H9 (cell line): ENCODE measurements around the gene ROR1. TPM values are rescaled to one million over a fixed set of nuclear protein-coding genes. Genes with fewer than 3 reads are reported as not detected.

Experiments used
- DNase-seq: peaks from one replicate; pipeline ENCODE4 v3.0.0-alpha.2; 2017
- H2AFZ ChIP-seq: one replicate; pipeline ENCODE4 v1.6.1; 2013; ENCODE audit warnings: mild to moderate bottlenecking, low read length, control low read depth, moderate library complexity
- H2AK5ac ChIP-seq: 2 replicates; pipeline ENCODE4 v1.6.1; 2013; ENCODE audit warnings: low read length, control low read depth, mixed read lengths; ENCODE audit not compliant: insufficient read length
- H2BK120ac ChIP-seq: one replicate; pipeline ENCODE4 v1.6.1; 2013; ENCODE audit warnings: low read depth, mild to moderate bottlenecking, low read length, control low read depth, inconsistent platforms; ENCODE audit not compliant: poor library complexity, severe bottlenecking
- H2BK12ac ChIP-seq: 2 replicates; pipeline ENCODE4 v1.6.1; 2013; ENCODE audit warnings: low read length, control low read depth, mixed read lengths, low read depth; ENCODE audit not compliant: insufficient read length
- H2BK15ac ChIP-seq: 2 replicates; pipeline ENCODE4 v1.6.1; 2013; ENCODE audit warnings: low read depth, low read length, control low read depth
- H2BK20ac ChIP-seq: one replicate; pipeline ENCODE4 v1.6.1; 2013; ENCODE audit warnings: low read depth, mild to moderate bottlenecking, low read length, control low read depth, inconsistent platforms; ENCODE audit not compliant: poor library complexity, severe bottlenecking
- H2BK5ac ChIP-seq: 2 replicates; pipeline ENCODE4 v1.6.1; 2013; ENCODE audit warnings: low read length, control low read depth, mixed read lengths; ENCODE audit not compliant: insufficient read length
- H3K14ac ChIP-seq: 2 replicates; pipeline ENCODE4 v1.6.1; 2013; ENCODE audit warnings: low read length, control low read depth; ENCODE audit not compliant: insufficient read depth
- H3K18ac ChIP-seq: 2 replicates; pipeline ENCODE4 v1.6.1; 2013; ENCODE audit warnings: low read depth, mild to moderate bottlenecking, mixed read lengths, low read length, control low read depth; ENCODE audit not compliant: insufficient read length
- H3K23ac ChIP-seq: 2 replicates; pipeline ENCODE4 v1.6.1; 2013; ENCODE audit warnings: low read length, control low read depth, mixed read lengths, low read depth; ENCODE audit not compliant: insufficient read length
- H3K23me2 ChIP-seq: 2 replicates; pipeline ENCODE4 v1.6.1; 2013; ENCODE audit warnings: low read depth, mild to moderate bottlenecking, mixed read lengths, low read length, control low read depth; ENCODE audit not compliant: insufficient read length, poor library complexity, severe bottlenecking
- H3K27ac ChIP-seq: 2 replicates; pipeline ENCODE4 v1.5.1; 2013; ENCODE audit warnings: low read length, control low read depth, mixed read lengths, low read depth; ENCODE audit not compliant: insufficient read length
- H3K27me3 ChIP-seq: 2 replicates; pipeline ENCODE4 v1.6.1; 2013; ENCODE audit warnings: low read length, control low read depth, inconsistent platforms; ENCODE audit not compliant: insufficient read depth
- H3K4ac ChIP-seq: 2 replicates; pipeline ENCODE4 v1.6.1; 2013; ENCODE audit warnings: low read depth, mild to moderate bottlenecking, control low read depth, inconsistent platforms, low read length, moderate library complexity
- H3K4me1 ChIP-seq: 2 replicates; pipeline ENCODE4 v1.6.1; 2013; ENCODE audit warnings: low read length, control low read depth, inconsistent platforms; ENCODE audit not compliant: insufficient read depth
- H3K4me2 ChIP-seq: 2 replicates; pipeline ENCODE4 v1.6.1; 2013; ENCODE audit warnings: low read length, control low read depth, mixed read lengths; ENCODE audit not compliant: insufficient read length, insufficient read depth
- H3K56ac ChIP-seq: 2 replicates; pipeline ENCODE4 v1.6.1; 2013; ENCODE audit warnings: low read depth, mild to moderate bottlenecking, mixed read lengths, low read length, control low read depth; ENCODE audit not compliant: insufficient read length
- H3K79me1 ChIP-seq: 2 replicates; pipeline ENCODE4 v1.6.1; 2013; ENCODE audit warnings: low read depth, mild to moderate bottlenecking, moderate library complexity, low read length, control low read depth, inconsistent platforms; ENCODE audit not compliant: insufficient read depth, poor library complexity, severe bottlenecking
- H3K79me2 ChIP-seq: 2 replicates; pipeline ENCODE4 v1.6.1; 2013; ENCODE audit warnings: low read length, control low read depth, inconsistent platforms; ENCODE audit not compliant: insufficient read depth
- H3K9ac ChIP-seq: 2 replicates; pipeline ENCODE4 v1.6.1; 2013; ENCODE audit warnings: low read length, control low read depth, mixed read lengths; ENCODE audit not compliant: insufficient read length; ENCODE audit errors: extremely low read depth
- H3K9me3 ChIP-seq: one replicate; pipeline ENCODE4 v1.6.1; 2013; ENCODE audit warnings: low read depth, low read length, inconsistent platforms; ENCODE audit not compliant: control insufficient read depth
- H3T11ph ChIP-seq: one replicate; pipeline ENCODE4 v1.6.1; 2013; ENCODE audit warnings: mild to moderate bottlenecking, low read length, control low read depth, inconsistent platforms
- H4K20me1 ChIP-seq: one replicate; pipeline ENCODE4 v1.6.1; 2013; ENCODE audit not compliant: control insufficient read depth, insufficient read length, insufficient read depth
- H4K5ac ChIP-seq: 2 replicates; pipeline ENCODE4 v1.6.1; 2013; ENCODE audit warnings: low read depth, mild to moderate bottlenecking, mixed read lengths, low read length, control low read depth; ENCODE audit not compliant: insufficient read length
- H4K8ac ChIP-seq: replicated peaks from 2 replicates; pipeline ENCODE4 v1.6.1; 2013; ENCODE audit warnings: low read length, control low read depth, mixed read lengths, low read depth; ENCODE audit not compliant: insufficient read length
- H4K91ac ChIP-seq: 2 replicates; pipeline ENCODE4 v1.6.1; 2013; ENCODE audit warnings: low read depth, mild to moderate bottlenecking, moderate library complexity, mixed read lengths, low read length, control low read depth; ENCODE audit not compliant: insufficient read length
- H3K27ac Mint-ChIP-seq, 3 experiments: 2 replicates in 2 of 3; 3 replicates in 1 of 3; pipeline ENCODE4 v1.8.0; 2020 to 2021; ENCODE audit warnings: mixed read lengths in 3 of 3, mild to moderate bottlenecking in 1 of 3, moderate library complexity in 1 of 3
- H3K27me3 Mint-ChIP-seq: 2 replicates; pipeline ENCODE4 v1.8.0; 2021; ENCODE audit warnings: low read depth, mild to moderate bottlenecking, moderate library complexity, mixed read lengths
- H3K36me3 Mint-ChIP-seq, 3 experiments: 2 replicates in 2 of 3; 3 replicates in 1 of 3; pipeline ENCODE4 v1.8.0; 2020 to 2021; ENCODE audit warnings: low read depth in 3 of 3, mixed read lengths in 3 of 3; ENCODE audit not compliant: insufficient read depth in 1 of 3
- H3K4me1 Mint-ChIP-seq, 2 experiments: 2 replicates each; pipeline ENCODE4 v1.8.0; 2020; ENCODE audit warnings: mixed read lengths in 2 of 2
- H3K4me3 Mint-ChIP-seq, 2 experiments: 2 replicates in 1 of 2; 3 replicates in 1 of 2; pipeline ENCODE4 v1.8.0; 2020 to 2021; ENCODE audit warnings: mild to moderate bottlenecking in 2 of 2, mixed read lengths in 2 of 2, moderate library complexity in 1 of 2
- H3K9me3 Mint-ChIP-seq, 2 experiments: 2 replicates in 1 of 2; 3 replicates in 1 of 2; pipeline ENCODE4 v1.8.0; 2020; ENCODE audit warnings: mild to moderate bottlenecking in 2 of 2, mixed read lengths in 2 of 2, moderate library complexity in 1 of 2
- CTCF ChIP-seq: fragments of 200-600 bp; sonication (generic); conservative IDR thresholded peaks from 3 replicates; pipeline ENCODE4 v1.8.0; 2021; ENCODE audit warnings: antibody characterized with exemption, mild to moderate bottlenecking
- WGBS: extraction: QIAGEN DNeasy Blood & Tissue Kit; methylation state at CpG from one replicate; pipeline ENCODE4 v1.1.7; 2013; ENCODE audit warnings: missing lambda C conversion rate, low lambda C conversion rate, mixed read lengths; ENCODE audit not compliant: insufficient read length; ENCODE audit errors: extremely low coverage; 5-methylcytosine and 5-hydroxymethylcytosine counted together
- total RNA-seq: library from RNA; stranded (reverse); gene quantifications from 2 replicates; pipeline ENCODE4 v1.2.1, GENCODE V29; 2021

The ROR1 gene
- total RNA-seq, 1 experiment from 2014 or later: 75.9 TPM

DNA sequence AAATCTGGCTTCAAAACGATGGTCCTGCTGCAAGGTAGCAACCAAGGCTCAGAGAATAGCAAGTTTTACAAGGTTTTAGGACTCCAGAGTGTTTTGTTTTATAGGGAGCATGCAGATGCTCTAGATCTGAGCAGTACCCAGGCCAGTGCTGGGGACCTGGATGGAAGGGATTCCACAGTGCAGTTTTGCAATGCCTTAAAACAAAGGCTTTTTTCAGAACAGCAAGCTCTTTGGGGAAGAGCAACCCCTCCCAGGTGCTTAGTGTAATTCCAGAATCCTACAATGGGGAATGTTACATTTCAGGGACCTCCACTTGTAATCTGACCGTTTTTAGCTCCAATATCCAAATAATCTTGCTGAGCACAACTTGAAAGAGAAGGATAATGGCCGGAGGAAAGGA lies 6.7 kb downstream of the ROR1 start:
- peak overlapping the region; percentile 14 to 45; a peak in 4 of 5 replicates for H3K4me3 Mint-ChIP-seq
- peak overlapping the region; percentile 30 for H3K4me2 ChIP-seq
- no peak overlapping the region for H3K56ac ChIP-seq

More for the DNA sequence above, 6.7 kb downstream of the ROR1 start:
- Histone ChIP-seq H2AK5ac (no peak overlapping the region), H3K14ac (no peak overlapping the region), H3K9me3 (no peaks in the 10 kb centered on the region), H3T11ph (no peak overlapping the region), H2BK12ac (no peak overlapping the region), H4K5ac (no peak overlapping the region), H3K79me2 (peaks cover 63% of the 10 kb centered on the region), H3K18ac (no peak overlapping the region), H3K27ac (peak overlapping the region; percentile 53), H3K79me1 (peaks cover 6% of the 10 kb centered on the region), H3K4ac (no peak overlapping the region), H2BK5ac (no peak overlapping the region), H4K8ac (no peak overlapping the region), H3K4me1 (peaks cover 53% of the 10 kb centered on the region), H2BK20ac (no peak overlapping the region), H2BK15ac (no peak overlapping the region), H3K27me3 (no peaks in the 10 kb centered on the region), H2BK120ac (no peak overlapping the region), H3K23me2 (peaks cover 6% of the 10 kb centered on the region), H4K20me1 (no peaks in the 10 kb centered on the region), H3K23ac (no peak overlapping the region), H3K9ac (no peak overlapping the region), H4K91ac (no peak overlapping the region), H2AFZ (no peak overlapping the region)
- Mint-ChIP-seq H3K9me3 (no peaks in the 10 kb centered on the region), H3K27me3 (no peaks in the 10 kb centered on the region), H3K36me3 (peaks cover 0 to 14% (median 5%) of the 10 kb centered on the region in 3 experiments; a peak in 6 of 7 replicates), H3K27ac (peak overlapping the region; percentile 55 to 95 (median 92); a peak in 6 of 7 replicates), H3K4me1 (peaks cover 92 to 96% of the 10 kb centered on the region in 2 experiments)
- no CpG with 5 or more reads among the region's 3 CpGs for WGBS
- no peak for TF ChIP-seq CTCF
- no peak for DNase-seq
